GM12878 (cell line): Measurements from ENCODE around the gene TAOK2.

ENCODE experiments used
- CTCF ChIP-seq, 3 experiments: IDR thresholded peaks in 2 of 3; conservative IDR thresholded peaks in 1 of 3; 2 replicates each; pipeline ENCODE4 v1.5.1; 2011; ENCODE audit warnings: low read depth in 3 of 3, low read length in 3 of 3, mild to moderate bottlenecking in 3 of 3, control low read depth in 2 of 3, moderate library complexity in 2 of 3, inconsistent platforms in 1 of 3, mixed read lengths in 1 of 3; ENCODE audit not compliant: control insufficient read depth in 2 of 3, insufficient read depth in 1 of 3; ENCODE audit errors: extremely low read depth in 1 of 3
- HCFC1 ChIP-seq: fragments of 150-350 bp; IDR thresholded peaks from 2 replicates; pipeline ENCODE4 v1.6.1; 2014; ENCODE audit warnings: low read length
- JUND ChIP-seq: IDR thresholded peaks from 2 replicates; pipeline ENCODE4 v1.6.1; 2012; ENCODE audit warnings: low read depth, mild to moderate bottlenecking, low read length, improper control_type of control experiment, moderate library complexity
- MTA3 ChIP-seq: IDR thresholded peaks from 2 replicates; pipeline ENCODE4 v1.6.1; 2012; ENCODE audit warnings: low read length, inconsistent platforms, borderline replicate concordance
- NFXL1 ChIP-seq: fragments of 450-650 bp; IDR thresholded peaks from 2 replicates; pipeline ENCODE4 v1.6.1; 2017; ENCODE audit warnings: antibody characterized with exemption, mild to moderate bottlenecking, borderline replicate concordance
- POLR2A ChIP-seq: IDR thresholded peaks from 2 replicates; pipeline ENCODE4 v1.6.1; 2011; ENCODE audit warnings: low read depth, mild to moderate bottlenecking, low read length
- SMARCA5 ChIP-seq: fragments of 450-650 bp; IDR thresholded peaks from 2 replicates; pipeline ENCODE4 v1.6.1; 2017; ENCODE audit warnings: mild to moderate bottlenecking
- TAF1 ChIP-seq: IDR thresholded peaks from 2 replicates; pipeline ENCODE4 v1.6.1; 2011; ENCODE audit warnings: mild to moderate bottlenecking, low read depth, low read length, borderline replicate concordance
- ZNF24 ChIP-seq: fragments of 450-650 bp; IDR thresholded peaks from 2 replicates; pipeline ENCODE4 v1.6.1; 2017; ENCODE audit warnings: antibody characterized with exemption, mild to moderate bottlenecking

- TF ChIP-seq TAF1 = no peak
- TF ChIP-seq CTCF (IDR thresholded peaks at IDR 0.05 in 2 of 3, conservative IDR thresholded peaks at IDR 0.05 in 1 of 3; ENCODE audit: control insufficient read depth in 2 of 3, extremely low read depth in 1 of 3, insufficient read depth in 1 of 3, low read depth in 3 of 3, low read length in 3 of 3) = no peak
- TF ChIP-seq JUND = no peak
- TF ChIP-seq NFXL1 = no peak
- no peak for TF ChIP-seq MTA3
- TF ChIP-seq ZNF24 = no peak
- TF ChIP-seq HCFC1 = no peak
- no peak for TF ChIP-seq SMARCA5
- TF ChIP-seq POLR2A = no peak
These were observed 30.7 kb downstream of the TAOK2 start for GRCh38 chr16:30004424-30004776.
